ENCODE measurements around the gene TMEM187.

TMEM187 gene

DNA sequence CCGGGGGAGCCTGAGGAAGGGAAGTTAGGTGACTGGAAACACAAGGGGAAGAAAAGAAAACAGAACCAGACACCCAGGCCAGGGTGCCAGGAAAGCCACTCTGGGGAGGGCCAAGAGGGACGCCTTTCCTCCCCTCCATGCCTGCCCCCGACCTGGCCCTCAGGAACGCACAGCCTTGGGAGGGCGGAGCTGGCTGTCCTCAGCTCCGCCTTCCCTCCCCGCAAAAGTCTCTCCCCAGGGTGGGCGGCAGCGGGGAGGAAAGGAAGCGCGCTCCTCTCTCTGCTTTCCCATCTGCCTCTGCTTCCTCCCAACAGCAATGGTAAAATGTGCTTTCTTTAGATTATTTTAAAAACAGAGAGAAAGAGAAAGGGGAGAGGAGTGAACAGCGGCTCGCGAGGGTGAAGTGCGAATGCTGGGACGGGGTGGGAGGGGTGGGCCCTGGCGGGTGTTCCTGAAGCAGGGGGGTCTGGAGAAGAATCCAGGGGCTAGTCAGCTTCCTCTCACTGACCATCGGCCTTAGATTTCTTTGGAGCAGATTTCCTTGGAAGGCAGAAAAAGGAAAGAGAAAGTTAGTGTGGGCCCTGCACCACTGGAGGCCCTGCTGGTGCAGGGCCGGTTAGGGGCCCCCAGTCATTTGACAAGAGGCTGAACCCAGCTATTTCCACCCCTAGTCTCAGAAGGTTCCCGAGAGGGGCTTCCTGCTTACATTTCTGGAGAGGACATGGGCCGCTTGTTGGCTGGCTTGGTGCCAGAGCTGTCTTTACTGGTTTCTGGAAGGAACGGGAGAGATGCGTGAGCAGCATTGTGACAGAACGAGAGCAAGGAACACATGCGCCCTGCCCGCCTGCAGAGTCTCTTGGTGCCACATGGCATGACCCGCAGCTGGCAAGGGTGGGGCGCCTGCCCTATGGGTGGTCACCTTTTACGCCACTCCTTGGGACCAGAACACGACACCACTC, 23.4 kb upstream of the TMEM187 start:
- Histone ChIP-seq H3K4me3 (ENCODE audit: extremely low read depth, insufficient read depth, low read length, poor library complexity, severe bottlenecking) (no peak overlapping the region), H3K27ac (ENCODE audit: low read depth, low read length, severe bottlenecking) (peak overlapping the region; percentile 80), H3K36me3 (ENCODE audit: control insufficient read depth, insufficient read depth, low read length) (peaks cover 42% of the 10 kb centered on the region), H3K4me1 (ENCODE audit: control insufficient read depth, insufficient read depth, low read length, poor library complexity, severe bottlenecking) (peaks cover 19% of the 10 kb centered on the region), H3K9me3 (ENCODE audit: control insufficient read depth, low read length) (no peaks in the 10 kb centered on the region)
- 79 to 96% methylated on average over 5 to 15 of the region's 30 CpGs for WGBS, 2 experiments (ENCODE audit: insufficient coverage in 2 of 2)

GRCh38 chrX:153950127-153950526, 22.4 kb upstream of the TMEM187 start:
- peaks cover 42% of the 10 kb centered on the region for H3K36me3 ChIP-seq (ENCODE audit: control insufficient read depth, insufficient read depth, low read length)
- no peak overlapping the region for H3K4me3 ChIP-seq (ENCODE audit: extremely low read depth, insufficient read depth, low read length, poor library complexity, severe bottlenecking)
- H3K4me1 ChIP-seq (ENCODE audit: control insufficient read depth, insufficient read depth, low read length, poor library complexity, severe bottlenecking) = peaks cover 19% of the 10 kb centered on the region
- H3K27ac ChIP-seq (ENCODE audit: low read depth, low read length, severe bottlenecking) = no peak overlapping the region
- 89 to 91% methylated on average over 9 to 15 of the region's 19 CpGs for WGBS, 2 experiments (ENCODE audit: insufficient coverage in 2 of 2)
- H3K9me3 ChIP-seq (ENCODE audit: control insufficient read depth, low read length) = no peaks in the 10 kb centered on the region

DNA sequence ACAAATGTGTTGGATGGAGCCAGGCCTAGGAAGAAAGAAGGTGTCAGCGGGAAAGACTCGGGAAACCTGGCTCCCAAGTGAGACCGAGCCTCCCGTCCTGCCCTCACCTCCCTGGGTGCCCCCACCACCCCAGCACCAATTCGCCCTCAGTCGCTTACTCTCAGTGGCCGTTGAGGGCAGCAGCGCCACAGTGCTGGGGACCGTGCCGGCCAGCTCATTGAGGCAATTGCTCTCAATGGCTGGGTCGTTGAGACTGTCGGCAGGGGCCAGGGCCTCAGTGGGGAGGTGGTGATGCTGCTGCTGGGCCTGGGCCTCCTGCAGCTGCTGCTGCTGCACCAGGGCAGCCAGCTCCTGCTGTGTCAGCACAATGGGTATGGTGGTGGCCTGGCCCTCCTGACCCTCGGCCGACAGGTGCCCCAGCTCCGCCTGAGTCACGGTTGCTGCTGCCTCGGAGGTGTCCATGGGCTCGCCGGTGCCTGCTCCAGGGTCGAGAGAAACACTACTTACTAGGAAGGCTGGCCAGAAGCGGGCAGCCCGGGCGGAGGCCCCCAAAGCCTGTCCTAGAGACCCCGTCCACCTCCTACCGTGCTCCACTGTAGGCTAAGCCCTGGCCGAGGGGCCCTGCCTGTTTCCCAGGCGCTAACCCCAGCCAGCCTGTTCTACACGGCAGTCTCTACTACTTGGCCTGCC, 20.7 kb upstream of the TMEM187 start:
- H3K4me3 ChIP-seq (ENCODE audit: extremely low read depth, insufficient read depth, low read length, poor library complexity, severe bottlenecking) = no peak overlapping the region
- H3K36me3 ChIP-seq (ENCODE audit: control insufficient read depth, insufficient read depth, low read length) = peaks cover 50% of the 10 kb centered on the region
- no peaks in the 10 kb centered on the region for H3K9me3 ChIP-seq (ENCODE audit: control insufficient read depth, low read length)
- WGBS, 2 experiments (ENCODE audit: insufficient coverage in 2 of 2) = 97 to 98% methylated on average over 8 to 11 of the region's 28 CpGs
- no peak overlapping the region for H3K27ac ChIP-seq (ENCODE audit: low read depth, low read length, severe bottlenecking)
- H3K4me1 ChIP-seq (ENCODE audit: control insufficient read depth, insufficient read depth, low read length, poor library complexity, severe bottlenecking) = peaks cover 19% of the 10 kb centered on the region

- H3K9me3 ChIP-seq (ENCODE audit: control insufficient read depth, low read length) = no peaks in the 10 kb centered on the region
- H3K4me1 ChIP-seq (ENCODE audit: control insufficient read depth, insufficient read depth, low read length, poor library complexity, severe bottlenecking) = peaks cover 19% of the 10 kb centered on the region
- no peak overlapping the region for H3K4me3 ChIP-seq (ENCODE audit: extremely low read depth, insufficient read depth, low read length, poor library complexity, severe bottlenecking)
- no peak overlapping the region for H3K27ac ChIP-seq (ENCODE audit: low read depth, low read length, severe bottlenecking)
- WGBS, 2 experiments (ENCODE audit: insufficient coverage in 2 of 2) = 96% methylated on average over 13 to 15 of the region's 32 CpGs
- H3K36me3 ChIP-seq (ENCODE audit: control insufficient read depth, insufficient read depth, low read length) = peaks cover 55% of the 10 kb centered on the region
Measured at GRCh38 chrX:153952373-153953026, 20.1 kb upstream of the TMEM187 start.

DNA sequence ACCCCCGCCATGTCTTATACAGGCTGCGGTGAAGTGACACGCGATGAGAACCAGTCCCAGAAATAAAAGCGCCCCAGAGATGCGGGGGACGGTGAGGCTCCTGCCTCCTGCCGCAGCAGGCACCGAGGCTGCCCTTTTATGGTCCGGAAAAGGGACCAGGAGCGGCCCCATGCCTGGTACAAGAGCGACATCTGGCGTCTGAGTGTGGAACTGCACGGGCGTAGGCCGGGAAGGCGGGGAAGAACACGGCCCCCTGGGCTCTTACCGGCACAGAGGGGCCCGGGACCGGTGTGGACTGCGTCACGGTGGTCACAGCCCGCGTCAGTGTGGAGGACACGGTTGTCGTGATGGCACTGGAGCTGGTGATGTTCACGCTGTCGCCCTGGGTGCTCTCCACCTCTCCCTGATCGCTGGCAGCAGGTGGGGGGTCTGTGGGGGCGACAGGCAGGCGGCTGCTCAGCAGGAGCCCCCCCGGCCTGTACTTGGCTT, 19.2 kb upstream of the TMEM187 start:
- H3K27ac ChIP-seq (ENCODE audit: low read depth, low read length, severe bottlenecking) = no peak overlapping the region
- WGBS, 2 experiments (ENCODE audit: insufficient coverage in 2 of 2) = 31 to 32% methylated on average over 16 of the region's 33 CpGs

GRCh38 chrX:153953892-153954557, 18.5 kb upstream of the TMEM187 start:
- H3K4me3 ChIP-seq (ENCODE audit: extremely low read depth, insufficient read depth, low read length, poor library complexity, severe bottlenecking) = no peak overlapping the region
- H3K36me3 ChIP-seq (ENCODE audit: control insufficient read depth, insufficient read depth, low read length) = peaks cover 70% of the 10 kb centered on the region
- WGBS, 2 experiments (ENCODE audit: insufficient coverage in 2 of 2) = 90 to 97% methylated on average over 1 to 6 of the region's 33 CpGs
- no peaks in the 10 kb centered on the region for H3K9me3 ChIP-seq (ENCODE audit: control insufficient read depth, low read length)
- no peak overlapping the region for H3K27ac ChIP-seq (ENCODE audit: low read depth, low read length, severe bottlenecking)
- peaks cover 13% of the 10 kb centered on the region for H3K4me1 ChIP-seq (ENCODE audit: control insufficient read depth, insufficient read depth, low read length, poor library complexity, severe bottlenecking)

More for the DNA sequence above, 19.2 kb upstream of the TMEM187 start:
- Histone ChIP-seq H3K4me1 (ENCODE audit: control insufficient read depth, insufficient read depth, low read length, poor library complexity, severe bottlenecking) (peaks cover 18% of the 10 kb centered on the region), H3K9me3 (ENCODE audit: control insufficient read depth, low read length) (no peaks in the 10 kb centered on the region), H3K36me3 (ENCODE audit: control insufficient read depth, insufficient read depth, low read length) (peaks cover 64% of the 10 kb centered on the region), H3K4me3 (ENCODE audit: extremely low read depth, insufficient read depth, low read length, poor library complexity, severe bottlenecking) (no peak overlapping the region)

GRCh38 chrX:153954558-153955227, 17.9 kb upstream of the TMEM187 start:
- H3K4me3 ChIP-seq (ENCODE audit: extremely low read depth, insufficient read depth, low read length, poor library complexity, severe bottlenecking) = no peak overlapping the region
- peaks cover 8% of the 10 kb centered on the region for H3K4me1 ChIP-seq (ENCODE audit: control insufficient read depth, insufficient read depth, low read length, poor library complexity, severe bottlenecking)
- H3K9me3 ChIP-seq (ENCODE audit: control insufficient read depth, low read length) = no peaks in the 10 kb centered on the region
- 93 to 95% methylated on average over 3 to 31 of the region's 44 CpGs for WGBS, 2 experiments (ENCODE audit: insufficient coverage in 2 of 2)
- no peak overlapping the region for H3K27ac ChIP-seq (ENCODE audit: low read depth, low read length, severe bottlenecking)
- H3K36me3 ChIP-seq (ENCODE audit: control insufficient read depth, insufficient read depth, low read length) = peaks cover 74% of the 10 kb centered on the region

DNA sequence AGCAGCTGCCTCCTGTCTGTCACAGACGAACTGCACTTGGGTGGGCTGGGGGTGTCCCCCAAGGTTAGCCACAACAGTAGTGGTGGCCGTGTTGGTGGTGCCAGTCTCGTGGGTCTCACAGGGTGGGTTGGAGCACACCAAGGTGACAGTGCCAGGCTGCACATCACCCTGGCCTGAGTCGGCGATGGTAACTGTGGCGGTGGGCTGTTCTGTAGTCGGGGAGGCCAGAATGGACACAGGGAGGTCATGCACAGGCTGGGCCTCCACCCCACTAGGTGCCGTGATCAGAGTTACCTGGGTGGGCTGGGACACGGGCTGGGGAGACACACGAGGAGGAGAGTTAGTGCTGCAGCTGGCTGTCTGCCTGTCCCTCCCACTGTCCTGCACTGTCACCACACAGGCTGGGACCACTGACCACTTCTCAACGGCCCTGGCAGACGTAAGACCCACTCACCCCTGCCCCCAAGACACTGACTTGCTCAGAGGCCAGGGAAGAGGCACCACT, 17.3 kb upstream of the TMEM187 start:
- H3K27ac ChIP-seq (ENCODE audit: low read depth, low read length, severe bottlenecking) = no peak overlapping the region
- H3K4me1 ChIP-seq (ENCODE audit: control insufficient read depth, insufficient read depth, low read length, poor library complexity, severe bottlenecking) = peaks cover 3% of the 10 kb centered on the region
- H3K9me3 ChIP-seq (ENCODE audit: control insufficient read depth, low read length) = no peaks in the 10 kb centered on the region
- H3K36me3 ChIP-seq (ENCODE audit: control insufficient read depth, insufficient read depth, low read length) = peaks cover 74% of the 10 kb centered on the region
- 94 to 100% methylated on average over 3 to 7 of the region's 12 CpGs for WGBS, 2 experiments (ENCODE audit: insufficient coverage in 2 of 2)
- H3K4me3 ChIP-seq (ENCODE audit: extremely low read depth, insufficient read depth, low read length, poor library complexity, severe bottlenecking) = no peak overlapping the region

DNA sequence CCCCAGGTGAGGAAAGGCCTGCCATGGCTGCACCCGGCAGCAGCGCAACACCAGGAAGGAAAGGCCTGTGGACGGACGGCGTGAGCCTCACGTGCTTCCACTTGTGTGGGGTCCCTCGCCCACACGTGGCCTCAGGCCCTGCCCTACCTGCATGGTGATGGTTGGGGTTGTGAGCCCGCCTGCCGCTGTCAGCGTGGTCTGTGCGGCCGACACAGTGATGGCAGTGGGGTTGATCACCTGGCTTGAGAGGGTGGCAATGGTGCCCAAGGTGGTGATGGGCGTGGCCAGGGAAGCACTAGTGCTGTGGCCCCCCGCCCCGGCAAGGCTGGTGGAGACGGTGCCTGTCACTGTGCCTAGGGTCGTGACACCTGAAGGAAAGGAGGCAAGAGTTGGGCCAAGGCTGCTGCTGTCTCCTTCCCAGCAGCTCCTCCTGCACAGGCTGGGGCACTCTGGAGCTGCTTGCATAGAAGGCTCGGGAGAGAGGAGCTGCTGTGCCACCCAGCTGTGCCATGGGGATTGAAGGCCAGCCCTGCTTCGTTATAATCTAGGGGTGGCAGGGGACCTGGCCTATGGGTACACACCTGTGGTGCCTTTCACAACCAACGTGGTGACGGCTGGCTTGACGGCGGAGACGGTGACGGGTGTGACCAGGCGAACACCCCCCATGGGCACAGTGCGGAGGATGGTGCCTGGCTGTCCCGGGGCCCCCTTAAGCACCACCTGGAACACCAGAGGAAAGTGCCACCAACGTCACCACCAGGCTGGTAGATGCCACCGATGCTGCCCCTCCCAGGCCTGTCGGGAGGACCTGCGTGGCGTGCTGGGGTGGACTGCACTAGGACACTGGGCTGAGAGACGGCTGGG, 16.3 kb upstream of the TMEM187 start:
- no peaks in the 10 kb centered on the region for H3K4me1 ChIP-seq (ENCODE audit: control insufficient read depth, insufficient read depth, low read length, poor library complexity, severe bottlenecking)
- H3K36me3 ChIP-seq (ENCODE audit: control insufficient read depth, insufficient read depth, low read length) = peaks cover 73% of the 10 kb centered on the region
- no peak overlapping the region for H3K27ac ChIP-seq (ENCODE audit: low read depth, low read length, severe bottlenecking)
- H3K9me3 ChIP-seq (ENCODE audit: control insufficient read depth, low read length) = no peaks in the 10 kb centered on the region
- 94 to 97% methylated on average over 6 to 16 of the region's 35 CpGs for WGBS, 2 experiments (ENCODE audit: insufficient coverage in 2 of 2)
- H3K4me3 ChIP-seq (ENCODE audit: extremely low read depth, insufficient read depth, low read length, poor library complexity, severe bottlenecking) = no peak overlapping the region

Data from mesodermal cell (in vitro differentiated cells).